GM12878 (cell line): Measurements from ENCODE around the gene DAPK2. TPM values are rescaled to one million over a fixed set of nuclear protein-coding genes. Genes with fewer than 3 reads are reported as not detected.

Experiments used
- ATAC-seq: fragments of 200-7000 bp; cut with Tn5 transposase; 3 replicates; pipeline ENCODE4 v1.9.1; 2020; ENCODE audit warnings: mild to moderate bottlenecking, moderate library complexity
- BruUV-seq: library from RNA; stranded (reverse); fragments of 400-500 nt; replicated peaks from 2 replicates; lab custom pipeline; 2021; lab: Mats Ljungman, UMichigan
- CTCF ChIA-PET: fragments of 300-600 bp; sonication (Branson Sonifier 250); formaldehyde crosslinking; extraction: SDS; loops from one replicate; lab custom pipeline; 2021; ENCODE audit warnings: inconsistent platforms; lab: Yijun Ruan, JAX
- POLR2A ChIA-PET: fragments of 350-600 bp; formaldehyde crosslinking; extraction: SDS; loops from one replicate; lab custom pipeline; 2021; ENCODE audit warnings: inconsistent platforms; lab: Charles Lee
- RAD21 ChIA-PET: fragments of 300-600 bp; sonication (Branson Sonifier 250); formaldehyde crosslinking; loops from one replicate; lab custom pipeline; 2023; ENCODE audit warnings: antibody characterized with exemption; ENCODE audit not compliant: unreplicated experiment; lab: Charles Lee
- SMC1A ChIA-PET: fragments of 300-600 bp; sonication (Branson Sonifier 250); formaldehyde crosslinking; loops from one replicate; lab custom pipeline; 2023; ENCODE audit not compliant: unreplicated experiment, uncharacterized antibody; lab: Charles Lee
- DNase-seq: peaks from one replicate; pipeline ENCODE4 v3.0.0-alpha.2; 2011; ENCODE audit warnings: low read depth, low spot score
- FAIRE-seq: peaks from 3 replicates; lab custom pipeline; 2011; peaks lifted over from hg19 to GRCh38; lab: Jason Lieb, UNC
- H2AFZ ChIP-seq: 2 replicates; pipeline ENCODE4 v1.6.0; 2011; ENCODE audit warnings: low read depth, low read length, control low read depth; ENCODE audit not compliant: control insufficient read depth
- H3K27ac ChIP-seq: 2 replicates; pipeline ENCODE4 v1.5.1; 2011; ENCODE audit warnings: control low read depth; ENCODE audit not compliant: control insufficient read depth, insufficient read depth
- H3K27me3 ChIP-seq, 2 experiments: replicated peaks in 1 of 2; 2 replicates each; pipeline versions ENCODE4 v1.6.0 to v1.6.1; 2011; ENCODE audit warnings: low read length in 1 of 2; ENCODE audit not compliant: control insufficient read depth in 2 of 2, insufficient read depth in 2 of 2
- H3K36me3 ChIP-seq, 2 experiments: 2 replicates each; pipeline ENCODE4 v1.5.1; 2011; ENCODE audit warnings: low read length in 1 of 2; ENCODE audit not compliant: control insufficient read depth in 2 of 2, insufficient read depth in 2 of 2
- H3K4me1 ChIP-seq: 2 replicates; pipeline ENCODE4 v1.6.1; 2011; ENCODE audit warnings: mild to moderate bottlenecking, low read length, moderate library complexity, mixed read lengths; ENCODE audit not compliant: control insufficient read depth, insufficient read depth
- H3K4me2 ChIP-seq: 2 replicates; pipeline ENCODE4 v1.6.0; 2011; ENCODE audit warnings: control low read depth; ENCODE audit not compliant: control insufficient read depth, insufficient read depth
- H3K4me3 ChIP-seq: fragments of 200-600 bp; sonication (generic); 2 replicates; pipeline ENCODE4 v1.5.1; 2016
- H3K79me2 ChIP-seq: 2 replicates; pipeline ENCODE4 v1.6.0; 2011; ENCODE audit warnings: low read length; ENCODE audit not compliant: control insufficient read depth, insufficient read depth
- H3K9ac ChIP-seq: 2 replicates; pipeline ENCODE4 v1.8.0; 2011; ENCODE audit warnings: low read length, control low read depth, mixed read lengths; ENCODE audit not compliant: control insufficient read depth, insufficient read depth
- H3K9me3 ChIP-seq: replicated peaks from 3 replicates; pipeline ENCODE4 v1.5.1; 2011; ENCODE audit warnings: mild to moderate bottlenecking, low read length; ENCODE audit not compliant: control insufficient read depth, insufficient read depth
- H4K20me1 ChIP-seq: 2 replicates; pipeline ENCODE4 v1.6.0; 2011; ENCODE audit not compliant: control insufficient read depth, insufficient read depth
- BCL11A ChIP-seq: IDR thresholded peaks from 2 replicates; pipeline ENCODE4 v1.6.1; 2011; ENCODE audit warnings: low read depth, low read length
- GATAD2B ChIP-seq: fragments of 450-650 bp; conservative IDR thresholded peaks from 2 replicates; pipeline ENCODE4 v1.6.1; 2017; ENCODE audit warnings: low read depth, mild to moderate bottlenecking, moderate library complexity
- IRF5 ChIP-seq: fragments of 450-650 bp; IDR thresholded peaks from 2 replicates; pipeline ENCODE4 v1.6.1; 2017; ENCODE audit warnings: borderline replicate concordance
- KDM1A ChIP-seq: fragments of 200-600 bp; sonication (generic); IDR thresholded peaks from 2 replicates; pipeline ENCODE4 v1.6.1; 2016; ENCODE audit warnings: borderline replicate concordance
- MEF2B ChIP-seq: fragments of 450-650 bp; IDR thresholded peaks from 2 replicates; pipeline ENCODE4 v1.6.1; 2018; ENCODE audit warnings: mild to moderate bottlenecking, moderate library complexity; ENCODE audit not compliant: partially characterized antibody, poor library complexity, severe bottlenecking
- NRF1 ChIP-seq: conservative IDR thresholded peaks from 2 replicates; pipeline ENCODE4 v1.6.1; 2011; ENCODE audit warnings: mild to moderate bottlenecking, low read depth, low read length, improper control_type of control experiment
- PKNOX1 ChIP-seq: fragments of 450-650 bp; IDR thresholded peaks from 2 replicates; pipeline ENCODE4 v1.6.1; 2016; ENCODE audit warnings: mild to moderate bottlenecking
- POU2F2 ChIP-seq: IDR thresholded peaks from 3 replicates; pipeline ENCODE4 v1.6.1; 2011; ENCODE audit warnings: low read depth, mild to moderate bottlenecking, low read length, borderline replicate concordance
- PRDM15 ChIP-seq: fragments of 450-650 bp; formaldehyde crosslinking; IDR thresholded peaks from 2 replicates; pipeline ENCODE4 v1.4.0; 2020; ENCODE audit warnings: mild to moderate bottlenecking, moderate library complexity
- SPI1 ChIP-seq: IDR thresholded peaks from 2 replicates; pipeline ENCODE4 v1.6.1; 2011; ENCODE audit warnings: low read depth, mild to moderate bottlenecking, low read length, moderate library complexity, borderline replicate concordance; ENCODE audit not compliant: insufficient read depth
- SREBF2 ChIP-seq: IDR thresholded peaks from 2 replicates; pipeline ENCODE4 v1.6.1; 2012; ENCODE audit warnings: mild to moderate bottlenecking, low read length
- SRF ChIP-seq, 2 experiments: IDR thresholded peaks; 2 replicates each; pipeline ENCODE4 v1.6.1; 2011; ENCODE audit warnings: low read depth in 2 of 2, low read length in 2 of 2, mild to moderate bottlenecking in 1 of 2, moderate library complexity in 1 of 2
- ZBTB11 ChIP-seq: fragments of 450-650 bp; formaldehyde crosslinking; IDR thresholded peaks from 2 replicates; pipeline ENCODE4 v1.5.0; 2022; ENCODE audit warnings: mild to moderate bottlenecking, missing genetic modification characterization
- WGBS: methylation state at CpG from one replicate; pipeline ENCODE4 v1.1.6; 2016; ENCODE audit warnings: low lambda C conversion rate; ENCODE audit not compliant: insufficient replicate concordance, insufficient coverage; ENCODE audit errors: missing lambda C conversion rate; 5-methylcytosine and 5-hydroxymethylcytosine counted together
- in situ Hi-C: fragments of 300-500 bp; cut with MboI; formaldehyde crosslinking; loops from 9 replicates; pipeline ENCODE4 v1.14.3; 2018; ENCODE audit warnings: mixed read lengths
- intact Hi-C: fragments of 100-400 bp; cut with micrococcal nuclease; formaldehyde crosslinking; loops from one replicate; pipeline ENCODE4 v1.14.2; 2022; ENCODE audit not compliant: unreplicated experiment
- polyA plus RNA-seq, 11 experiments: library from polyadenylated mRNA; depleted of rRNA in 4 of 11; unstranded in 6 of 11; stranded (reverse) in 5 of 11; fragments of >200 nt; fragmentation: Nextera tagmentation in 4 of 11; fragmentation: Illumina TruSeq in 1 of 11; extraction: Ambion mirVana in 4 of 11; extraction: Trizol in 1 of 11; gene quantifications; 1 replicate in 1 of 11; 2 replicates in 10 of 11; pipeline versions ENCODE4 v1.2.1 to v1.2.3, GENCODE V29; 2011 to 2016; ENCODE audit warnings: inconsistent platforms in 2 of 11, missing spikeins in 2 of 11, low read depth in 1 of 11
- total RNA-seq, 4 experiments: library from RNA; depleted of rRNA in 3 of 4; stranded (reverse); fragments of >200 nt in 3 of 4; fragmentation: Illumina TruSeq in 1 of 4; extraction: Trizol in 1 of 4; gene quantifications; 2 replicates each; pipeline versions ENCODE4 v1.2.1 to v1.2.3, GENCODE V29; 2013 to 2021

DAPK2 gene
- total and polyA plus RNA-seq, 10 of the 15 experiments (the other 5 are each of a cell fraction or from before 2014, with no cell fraction given): 0.69 to 8.4 (median 4.1) TPM

- FAIRE-seq: no peak
- no peak overlapping the region for H3K4me2 ChIP-seq
- DNase-seq: no peak
- SMC1A ChIA-PET: interaction anchor here (0.6 to 4.2 kb wide), 5 partner anchors 9 to 179 kb away, joined by 3 to 15 read pairs (median 7); partner anchors contain the start of gene CIAO2A
- RAD21 ChIA-PET: no interaction called here
- no peak overlapping the region for H3K27ac ChIP-seq
- ATAC-seq: no peak
- H3K9me3 ChIP-seq: no peaks in the 10 kb centered on the region
- no TSS peak for BruUV-seq
- no peak for TF ChIP-seq MEF2B
- no peak for TF ChIP-seq SPI1
- no peak for TF ChIP-seq BCL11A
- no peak for TF ChIP-seq IRF5
- TF ChIP-seq GATAD2B: no peak
- TF ChIP-seq SRF (IDR thresholded peaks at IDR 0.05; ENCODE audit: low read depth in 2 of 2, low read length in 2 of 2): no peak
- no peak for TF ChIP-seq PRDM15
- no peak for TF ChIP-seq PKNOX1
- TF ChIP-seq KDM1A: no peak
- no peak for TF ChIP-seq ZBTB11 (CRISPR knock-in tag)
- no peak for TF ChIP-seq SREBF2
- no peak for TF ChIP-seq NRF1
- no peak for TF ChIP-seq POU2F2
- H2AFZ ChIP-seq: no peak overlapping the region
- no peak overlapping the region for H3K4me3 ChIP-seq
- POLR2A ChIA-PET: no interaction called here
- no peaks in the 10 kb centered on the region for H4K20me1 ChIP-seq
- H3K36me3 ChIP-seq: no peaks in the 10 kb centered on the region
- H3K79me2 ChIP-seq: no peaks in the 10 kb centered on the region
- intact Hi-C loops: no loop called here
- CTCF ChIA-PET: interaction anchor here (0.9 kb wide), 1 partner anchor 97 kb away, joined by 3 read pairs; no protein-coding TSS in a partner anchor
- no peaks in the 10 kb centered on the region for H3K27me3 ChIP-seq
- H3K4me1 ChIP-seq: no peaks in the 10 kb centered on the region; the same call in 1 of the 2 replicates
- H3K9ac ChIP-seq: no peak overlapping the region
- in situ Hi-C loops: no loop called here
- WGBS: 65% methylated on average over 3 of the region's 3 CpGs
These were observed 132.4 kb downstream of the DAPK2 start for GRCh38 chr15:63913786-63914315.
